GM21423 (cell line): ENCODE data around the gene HINT3.
A peak's percentile ranks its signal among the peaks of the same experiment; 100 is the strongest.
"Not testable (repeated sequence)": the region's sequence is repeated elsewhere in the genome, so short reads cannot be mapped to it uniquely, and the experiment has no call there.

Source experiments
- ATAC-seq: cut with Tn5 transposase; IDR thresholded peaks from one replicate; pipeline ENCODE4 v1.9.1; 2021; ENCODE audit warnings: mild to moderate bottlenecking, moderate library complexity; ENCODE audit not compliant: unreplicated experiment

HINT3 gene

GRCh38 chr6:125994670-125995488 is 38.3 kb downstream of the HINT3 start:
- no peak for ATAC-seq

DNA sequence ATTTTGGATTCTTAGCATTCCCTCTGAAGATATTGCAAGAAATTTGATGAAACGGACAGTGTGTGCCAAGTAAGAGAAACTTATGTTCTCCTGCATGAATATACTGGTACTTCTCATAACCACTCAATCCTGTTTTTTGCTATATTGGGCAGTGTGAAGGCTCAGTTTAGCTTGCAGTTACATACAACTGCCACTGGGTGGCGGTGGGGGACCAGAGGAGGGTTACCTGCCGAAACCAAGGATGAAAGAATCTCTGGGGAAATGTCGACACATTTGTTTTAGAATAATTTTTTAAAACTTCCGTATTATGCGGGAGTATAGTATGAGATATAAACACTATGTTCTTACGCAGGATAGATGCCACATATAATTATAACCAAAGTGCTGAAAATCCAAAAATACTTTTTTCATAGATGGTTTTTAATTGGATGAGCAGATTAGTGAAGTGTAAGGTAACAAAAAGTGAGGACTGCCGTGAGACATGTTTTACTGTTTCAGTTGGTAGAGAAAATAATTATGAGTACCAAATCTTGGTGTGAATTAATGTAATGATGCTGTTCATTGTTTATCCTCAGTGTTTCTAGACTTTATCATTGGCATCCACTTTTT is 39.5 kb downstream of the HINT3 start:
- ATAC-seq, result peak; percentile 93

DNA sequence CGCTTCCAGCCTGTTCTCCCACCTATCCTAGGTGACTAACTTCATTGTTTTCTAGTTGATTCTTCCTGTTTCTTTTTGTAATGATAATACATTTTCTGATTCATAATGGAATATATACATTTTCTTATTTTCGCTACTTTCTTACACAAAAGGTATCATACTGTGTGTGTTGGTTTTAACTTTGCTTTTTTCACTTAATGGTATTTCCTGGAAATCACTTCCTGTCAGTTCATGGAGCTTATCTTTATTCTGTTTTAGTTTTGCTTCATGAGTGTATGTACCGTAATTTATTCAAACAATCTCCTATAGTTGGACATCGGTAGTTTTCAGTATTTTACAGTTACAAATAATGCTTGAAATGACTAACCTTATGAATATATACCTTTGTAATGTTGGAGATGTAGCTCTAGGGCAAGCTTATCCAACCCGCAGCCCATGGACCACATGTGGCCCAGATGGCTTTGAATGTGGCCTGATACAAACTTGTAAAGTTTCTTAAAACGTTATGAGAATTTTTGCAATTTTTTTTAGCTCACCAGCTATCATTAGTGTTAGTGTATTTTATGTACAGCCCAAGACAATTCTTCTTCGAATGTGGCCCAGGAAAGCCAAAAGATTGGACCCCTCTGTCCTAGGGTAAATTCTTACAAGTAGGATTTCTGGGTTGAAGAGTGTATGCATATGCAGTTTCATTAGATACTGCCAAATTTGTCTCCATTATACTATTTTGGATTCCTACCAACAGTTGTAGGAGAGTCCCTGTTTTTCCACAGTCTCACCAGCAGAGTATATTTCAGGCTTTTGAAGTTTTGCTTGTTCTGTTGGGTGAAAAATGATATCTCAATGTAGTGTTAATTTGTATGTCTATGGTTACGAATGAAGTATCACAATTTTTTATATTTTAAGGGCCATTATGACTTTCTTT is 46.4 kb downstream of the HINT3 start:
- ATAC-seq, result no peak

GRCh38 chr6:126007800-126008199 is 51.2 kb downstream of the HINT3 start:
- ATAC-seq, result no peak

GRCh38 chr6:126010040-126010439 is 53.5 kb downstream of the HINT3 start:
- no peak for ATAC-seq

- ATAC-seq, result no peak
Measured at GRCh38 chr6:126015863-126016262, 59.3 kb downstream of the HINT3 start.

- no peak for ATAC-seq
Measured at GRCh38 chr6:126016591-126016990, 60.0 kb downstream of the HINT3 start.

DNA sequence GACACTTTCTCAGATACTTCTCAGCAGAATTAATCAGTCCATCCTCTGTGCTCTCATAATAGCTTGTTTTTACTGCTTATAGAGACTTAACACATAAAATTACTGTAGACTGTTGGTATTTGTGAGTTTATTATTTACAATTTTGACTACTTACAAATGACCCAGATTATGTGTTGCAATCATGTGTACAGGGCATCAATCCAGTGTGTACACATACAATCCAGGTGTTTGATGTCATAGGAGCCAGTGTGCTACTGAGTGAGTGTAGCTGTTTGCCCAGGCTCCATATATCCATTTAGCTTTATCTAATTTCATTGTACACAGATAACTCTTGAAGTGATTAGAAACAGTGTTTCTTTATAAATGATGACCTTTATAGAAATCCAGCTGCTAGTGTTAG is 61.1 kb downstream of the HINT3 start:
- no peak for ATAC-seq

DNA sequence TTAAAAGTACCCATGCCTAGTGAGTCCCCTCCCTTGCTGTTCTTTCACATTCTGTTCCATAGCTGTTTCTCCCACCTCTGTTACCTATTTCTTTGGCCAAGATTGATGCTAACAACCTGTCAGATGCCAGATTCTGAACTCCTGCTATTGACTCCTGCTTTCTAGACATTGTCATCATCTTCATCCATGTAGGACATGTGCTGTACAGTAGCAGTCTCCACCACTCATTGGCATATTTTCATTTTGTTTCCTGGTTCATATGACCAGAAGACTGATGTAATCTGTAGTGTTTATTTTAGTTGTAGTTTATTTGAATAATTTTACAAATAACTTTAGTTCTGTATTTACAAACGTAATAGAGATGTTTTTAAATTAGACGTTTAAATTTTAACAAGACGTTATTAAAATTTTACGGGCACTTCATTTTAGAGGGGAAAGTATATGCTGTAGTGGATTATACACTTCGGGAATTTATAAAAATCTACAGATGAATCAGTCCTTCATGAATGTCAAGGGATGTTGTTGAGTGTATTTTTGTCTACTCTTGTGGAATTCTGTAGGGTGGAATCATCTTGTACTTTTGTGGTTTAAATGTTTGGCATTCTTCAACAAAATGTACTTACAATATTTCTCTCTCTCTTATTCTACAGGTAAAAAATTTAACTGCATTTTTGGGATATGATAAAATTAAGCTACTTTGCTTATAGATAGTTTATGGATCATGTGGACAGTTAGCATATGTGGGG is 63.9 kb downstream of the HINT3 start:
- ATAC-seq, result no peak

DNA sequence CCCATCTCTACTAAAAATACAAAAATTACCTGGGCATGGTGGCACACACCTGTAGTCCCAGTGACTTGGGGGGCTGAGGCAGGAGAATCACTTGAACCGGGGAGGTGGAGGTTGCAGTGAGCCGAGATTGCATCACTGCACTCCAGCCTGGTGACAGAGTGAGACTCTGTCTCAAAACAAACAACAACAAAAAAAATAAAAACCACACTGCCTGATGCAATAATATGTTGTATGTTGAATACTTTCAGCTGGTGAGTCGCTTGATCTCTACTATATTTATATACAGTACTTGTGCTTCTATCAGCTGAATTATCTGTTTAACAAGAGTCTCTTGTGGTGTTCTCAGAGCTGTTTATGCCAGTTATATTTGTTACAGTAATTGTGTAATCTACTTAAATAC is 66.9 kb downstream of the HINT3 start:
- not testable (repeated sequence) for ATAC-seq

- no peak for ATAC-seq
Measured at GRCh38 chr6:126026001-126026400, 69.4 kb downstream of the HINT3 start.

DNA sequence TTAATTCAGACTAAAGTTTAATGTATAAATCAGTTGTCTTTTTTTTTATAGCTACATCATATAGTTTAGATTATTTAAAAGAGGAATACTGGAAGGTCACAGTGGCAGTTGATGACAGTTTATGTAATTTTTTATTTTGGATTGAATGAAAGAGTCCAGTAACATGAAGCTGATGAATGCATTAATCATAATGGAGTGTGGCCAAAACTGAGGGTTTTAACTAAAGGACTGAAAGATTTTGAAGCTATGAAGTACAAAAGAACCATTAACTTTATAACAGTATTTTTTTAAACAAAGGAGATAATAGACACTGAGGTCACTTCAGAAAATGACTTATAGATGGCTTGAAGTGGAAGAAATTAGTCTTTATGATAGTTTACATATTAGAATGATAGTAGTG is 71.0 kb downstream of the HINT3 start:
- ATAC-seq, result no peak
